NCI-H1930 (cell line): ENCODE data around the gene COPS9.

ENCODE experiments used
- DNase-seq, 2 experiments: peaks; one replicate each; lab custom pipeline; 2025; lab: John Stamatoyannopoulos, UW

The COPS9 gene

GRCh38 chr2:240109386-240109785, 26.7 kb downstream of the COPS9 start:
- no peak for DNase-seq

DNA sequence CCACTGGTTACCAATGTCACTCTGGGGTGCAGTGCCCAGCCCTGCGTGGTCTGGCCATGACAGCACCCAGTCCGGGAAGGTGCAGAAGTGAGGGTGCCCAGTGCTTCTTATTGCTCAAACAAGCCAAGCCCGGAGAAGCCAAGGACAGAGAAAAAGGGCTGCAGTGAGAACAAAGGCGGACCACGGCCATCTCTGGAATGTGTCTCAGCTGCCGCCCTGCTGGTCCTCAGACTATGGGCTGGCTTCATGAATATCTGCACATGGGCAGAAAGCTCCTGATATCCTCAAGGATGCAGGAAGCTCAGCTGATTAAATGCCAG, 28.7 kb downstream of the COPS9 start:
- no peak for DNase-seq

DNA sequence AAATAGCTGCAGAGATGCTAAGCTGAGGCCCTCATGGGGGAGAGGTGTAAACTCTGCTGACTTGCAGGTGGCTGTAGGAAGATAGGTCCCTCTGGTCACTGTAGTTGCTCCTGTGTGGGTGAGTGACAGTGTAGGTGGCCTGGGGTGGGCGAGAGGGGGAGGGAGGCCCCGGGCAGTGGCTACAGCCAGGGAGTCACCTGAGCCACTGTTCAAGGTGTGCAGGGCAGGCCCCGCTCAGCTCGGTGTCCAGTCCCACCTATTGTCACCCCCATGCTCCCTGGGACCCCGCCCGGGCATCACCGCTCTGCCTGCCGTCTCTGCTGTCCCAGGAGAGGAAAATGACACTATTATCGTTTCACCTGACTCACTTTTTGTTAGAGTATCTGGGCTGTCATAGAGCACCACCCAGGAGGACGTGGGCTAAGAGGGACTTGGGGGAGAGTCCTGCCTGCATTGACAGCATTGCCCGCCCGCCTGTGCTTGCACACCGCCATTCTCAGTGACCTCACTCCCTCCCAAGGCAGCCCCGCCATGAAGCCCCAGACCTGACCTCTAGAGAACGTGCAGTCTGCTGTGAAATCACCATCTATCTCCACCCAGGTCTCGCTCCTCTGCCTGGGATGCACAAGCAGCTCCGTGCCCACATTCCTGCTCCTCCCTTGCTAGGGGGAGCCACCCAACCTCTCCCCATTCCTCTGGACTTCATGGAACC, 29.2 kb downstream of the COPS9 start:
- no peak for DNase-seq

DNA sequence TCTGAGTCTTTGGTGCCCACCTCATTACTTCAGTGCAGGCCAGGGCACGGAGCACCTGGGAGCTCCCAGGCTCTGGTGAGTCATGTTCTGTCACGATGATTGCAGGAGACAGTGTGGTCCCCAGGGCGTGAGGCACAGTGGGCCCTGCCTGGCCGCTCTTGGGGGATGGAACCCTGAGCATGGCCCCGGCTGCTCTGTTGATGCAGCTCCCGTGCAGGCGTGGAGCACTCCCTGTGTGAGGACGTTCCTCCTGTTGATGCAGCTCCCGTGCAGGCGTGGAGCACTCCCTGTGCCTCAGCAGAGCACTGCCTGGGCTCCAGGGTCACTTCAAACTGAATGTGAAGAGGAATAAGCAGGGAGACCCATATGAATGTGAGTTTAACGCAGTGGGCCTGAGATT, 30.1 kb downstream of the COPS9 start:
- DNase-seq, result no peak

- no peak for DNase-seq
These were observed 33.0 kb downstream of the COPS9 start for GRCh38 chr2:240103136-240103535.

- DNase-seq, result no peak
These were observed 37.8 kb downstream of the COPS9 start for GRCh38 chr2:240098349-240098748.

DNA sequence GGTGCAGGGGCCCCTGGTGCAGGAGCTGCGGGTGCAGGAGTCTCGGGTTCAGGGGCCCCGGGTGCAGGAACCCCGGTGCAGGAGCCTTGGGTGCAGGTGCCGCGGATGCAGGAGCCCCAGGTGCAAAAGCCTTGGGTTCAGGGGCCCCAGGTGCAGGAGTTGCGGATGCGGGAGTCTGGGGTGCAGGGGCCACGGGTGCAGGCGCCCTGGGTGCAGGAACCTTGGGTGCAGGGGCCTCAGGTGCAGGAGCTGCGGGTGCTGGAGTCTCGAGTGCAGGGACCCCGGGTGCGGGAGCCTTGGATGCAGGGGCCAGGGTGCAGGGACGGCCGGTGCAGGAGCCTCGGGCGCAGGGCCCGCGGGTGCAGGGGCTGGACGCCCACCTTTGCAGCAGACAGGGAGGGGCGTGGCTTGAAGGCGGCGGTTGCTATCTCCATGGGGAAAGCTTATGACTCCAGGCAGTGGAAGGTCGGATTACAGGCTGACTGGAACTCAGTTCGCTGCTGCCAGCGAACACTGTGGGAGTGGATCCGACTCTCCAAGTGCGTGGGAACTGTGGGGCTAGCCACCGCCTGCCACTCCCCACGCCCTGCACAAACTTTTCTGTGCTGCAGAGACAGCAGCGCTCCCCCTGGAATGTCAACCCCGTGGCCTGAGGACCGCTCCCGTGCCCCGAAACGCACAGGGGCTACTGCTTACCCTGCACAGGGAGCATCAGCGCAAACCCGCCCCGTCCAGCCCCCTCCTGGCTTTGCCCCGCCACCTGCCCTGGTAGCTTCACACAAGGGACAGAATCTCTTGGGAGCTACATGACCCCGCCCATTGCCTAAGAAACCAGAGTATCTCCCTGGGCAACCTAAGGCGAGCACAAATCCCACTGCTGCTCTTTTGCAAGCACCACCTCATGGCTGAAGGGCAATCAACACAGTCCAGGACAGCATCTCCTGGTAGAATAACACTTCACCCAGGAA, 40.3 kb downstream of the COPS9 start:
- DNase-seq, result no peak

- no peak for DNase-seq
These were observed 46.8 kb downstream of the COPS9 start for GRCh38 chr2:240089306-240089705.

- DNase-seq, result no peak
These were observed 49.5 kb downstream of the COPS9 start for GRCh38 chr2:240086563-240086962.
